Omental fat pad (tissue), 4 donors: ENCODE data around the gene NRSN2. TPM values are rescaled to one million over a fixed set of nuclear protein-coding genes. Genes with fewer than 3 reads are reported as not detected.

Experiments
- ATAC-seq: fragments of 150-250 bp; one replicate; pipeline ENCODE4 v1.9.1; 2016; ENCODE audit warnings: mild to moderate bottlenecking, moderate library complexity; ENCODE audit not compliant: low FRiP score
- DNase-seq: peaks from one replicate; pipeline ENCODE4 v3.0.0-alpha.2; 2019; ENCODE audit warnings: low spot score
- CTCF ChIP-seq, 3 donors: fragments of 450-650 bp; IDR thresholded peaks; one replicate each; pipeline ENCODE4 v1.5.1; 2016 to 2017; ENCODE audit warnings: antibody characterized with exemption in 3 of 3, mild to moderate bottlenecking in 3 of 3, moderate library complexity in 2 of 3
- total RNA-seq, 4 donors: library from RNA; depleted of rRNA; stranded (reverse); fragments of >200 nt; gene quantifications; one replicate each; pipeline ENCODE4 v1.1.0, GENCODE V29; 2016

Gene NRSN2
- total RNA-seq, 4 donors from 2014 or later: 12.6 to 19.1 (median 15.8) TPM

- DNase-seq (no peak), ATAC-seq (no peak)
- no peak for TF ChIP-seq CTCF (IDR thresholded peaks at IDR 0.05)
Observed at GRCh38 chr20:366041-366718, 19.3 kb downstream of the NRSN2 start.

GRCh38 chr20:366719-367485, 20.0 kb downstream of the NRSN2 start:
- DNase-seq: no peak
- no peak for ATAC-seq

GRCh38 chr20:367486-367887, 20.6 kb downstream of the NRSN2 start:
- ATAC-seq (no peak), DNase-seq (no peak)
- no peak for TF ChIP-seq CTCF (IDR thresholded peaks at IDR 0.05)

More at GRCh38 chr20:366719-367485, 20.0 kb downstream of the NRSN2 start:
- no peak for TF ChIP-seq CTCF (IDR thresholded peaks at IDR 0.05)

GRCh38 chr20:368915-369314, 22.0 kb downstream of the NRSN2 start:
- no peak for ATAC-seq
- DNase-seq: no peak
- TF ChIP-seq CTCF (IDR thresholded peaks at IDR 0.05): no peak

- DNase-seq: no peak
- no peak for ATAC-seq
- TF ChIP-seq CTCF (IDR thresholded peaks at IDR 0.05): no peak
Observed at GRCh38 chr20:370151-370600, 23.3 kb downstream of the NRSN2 start.

- no peak for TF ChIP-seq CTCF (IDR thresholded peaks at IDR 0.05)
- ATAC-seq (no peak), DNase-seq (no peak)
Observed at GRCh38 chr20:370977-371754, 24.3 kb downstream of the NRSN2 start.
